Heart right ventricle (tissue), 16 donors: ENCODE data around the gene AGBL1. TPM values are rescaled to one million over a fixed set of nuclear protein-coding genes. Genes with fewer than 3 reads are reported as not detected.

ENCODE experiments used
- ATAC-seq, 8 donors: fragments of 200-7000 bp; cut with Tn5 transposase; one replicate each; pipeline ENCODE4 v1.9.1; 2020; ENCODE audit warnings: mild to moderate bottlenecking in 8 of 8, moderate library complexity in 8 of 8, moderate number of reproducible peaks in 1 of 8
- DNase-seq, 2 donors: peaks; one replicate each; pipeline ENCODE4 v3.0.0-alpha.2; 2020
- H3K27ac ChIP-seq, 10 donors: fragments of 200-600 bp; sonication (generic) in 2 of 10; one replicate each; pipeline versions ENCODE4 v1.5.0 to v1.8.0; 2020 to 2022; ENCODE audit warnings: mild to moderate bottlenecking in 3 of 10
- H3K27me3 ChIP-seq, 7 donors: fragments of 200-600 bp; one replicate each; pipeline ENCODE4 v1.8.0; 2021 to 2022; ENCODE audit warnings: mild to moderate bottlenecking in 2 of 7
- H3K36me3 ChIP-seq, 9 donors: fragments of 200-600 bp; sonication (generic) in 1 of 9; one replicate each; pipeline versions ENCODE4 v1.5.0 to v1.8.0; 2020 to 2022; ENCODE audit warnings: mild to moderate bottlenecking in 2 of 9
- H3K4me1 ChIP-seq, 9 donors: fragments of 200-600 bp; sonication (generic) in 1 of 9; one replicate each; pipeline versions ENCODE4 v1.5.0 to v1.8.0; 2020 to 2022; ENCODE audit warnings: mild to moderate bottlenecking in 4 of 9
- H3K4me3 ChIP-seq, 10 donors: fragments of 200-600 bp; sonication (generic) in 2 of 10; one replicate each; pipeline versions ENCODE4 v1.5.0 to v1.8.0; 2020 to 2022; ENCODE audit warnings: mild to moderate bottlenecking in 7 of 10, moderate library complexity in 2 of 10
- H3K9me3 ChIP-seq, 11 donors: fragments of 200-600 bp in 10 of 11; sonication (generic) in 2 of 11; one replicate each; pipeline versions ENCODE4 v1.5.0 to v1.8.0; 2013 to 2022; ENCODE audit warnings: mild to moderate bottlenecking in 2 of 11, control low read depth in 1 of 11, moderate library complexity in 1 of 11
- CTCF ChIP-seq, 9 donors: fragments of 200-600 bp; sonication (generic) in 2 of 9; IDR thresholded peaks; one replicate each; pipeline versions ENCODE4 v1.5.0 to v1.8.0; 2021 to 2022; ENCODE audit warnings: antibody characterized with exemption in 9 of 9, mild to moderate bottlenecking in 5 of 9, moderate library complexity in 1 of 9
- WGBS, 2 donors: extraction: QIAGEN DNeasy Blood & Tissue Kit; methylation state at CpG; one replicate each; pipeline ENCODE4 v1.1.7; 2013; ENCODE audit warnings: inconsistent platforms in 1 of 2; 5-methylcytosine and 5-hydroxymethylcytosine counted together
- intact Hi-C, 10 donors: fragments of 100-400 bp; cut with DNase I; formaldehyde crosslinking; loops; one replicate each; pipeline versions ENCODE4 v1.11.1 to v1.14.2; 2022
- polyA plus RNA-seq, 2 donors: library from polyadenylated mRNA; stranded (reverse); fragments of 200-250 nt; gene quantifications; one replicate each; pipeline ENCODE4 v1.2.3, GENCODE V29; 2013
- total RNA-seq, 10 donors: library from RNA; stranded (reverse); fragmentation: NEBNext Ultra II Directional in 3 of 10; extraction: Animal tissue kit (Norgen Biotek cat#: 25700) in 3 of 10; gene quantifications; one replicate each; pipeline versions ENCODE4 v1.2.1 to v1.2.4, GENCODE V29; 2021 to 2023
- donor health status: Arrhythmogenic right ventricular cardiomyopathy.
- donor health status: ischemic (EF 13 %, LVEDD 7.1; RV severe dilation, severe dysfunction).
- donor health status: healthy with polysubstance abuse.
- donor health status: DM: no; HTN: yes; CAD: no.
- donor health status: DM: no; HTN: no; CAD: no.
- donor health status: ischemic (EF 25% LVEDD 6.9; RV normal size, moderate dysfunction).
- donor health status: ischemic (EF 25% LVEDD 5.7; RV mildly dilated, moderate dysfunction).
- donor health status: healthy.
- donor health status: DM: yes; HTN: yes; CAD: no.
- donor health status: Ischemic cardiomyopathy.
- donor health status: ischemic (EF 35%, LVEDD 5.7; RV mildly dilated, moderate dysfunction).
- donor health status: nonischemic (EF 11% LVEDD 7.7; RV severe dilation, severe dysfunction).
- donor health status: DM: yes; HTN: yes; CAD: no.
- donor health status: PGD.
- donor health status: ischemic (EF 29% LVEDD 5.4; RV normal size, mild dysfunction).
- donor health status: nonischemic (EF 23%, LVEDD 6.1; RV moderate dilation, normal function).

The AGBL1 gene
- total and polyA plus RNA-seq, 12 donors, result 0.02 to 0.13 (median 0.09) TPM; not detected in 7

- H3K4me1 ChIP-seq, result peaks cover 0 to 12% (median 0%) of the 10 kb centered on the region in 9 donors
- H3K9me3 ChIP-seq, result peaks cover 0 to 12% (median 0%) of the 10 kb centered on the region in 11 donors
- no peak overlapping the region for H3K4me3 ChIP-seq
- no peaks in the 10 kb centered on the region for H3K27me3 ChIP-seq
- 28 to 40% methylated on average over 3 of the region's 3 CpGs for WGBS, 2 donors
- H3K36me3 ChIP-seq, result no peaks in the 10 kb centered on the region
- H3K27ac ChIP-seq, result peak overlapping the region in 4 of 10 donors; percentile 7 to 58 (median 38)
- peak in 4 of 9 donors; percentile 16 to 42 (median 33) for TF ChIP-seq CTCF (IDR thresholded peaks at IDR 0.05)
- no peak for DNase-seq
- intact Hi-C loops, result loop anchor here in 1 of 10 donors (10.0 kb wide), 1 partner anchor 59 kb away; no protein-coding TSS in a partner anchor
- ATAC-seq, result peak; percentile 58 to 99 (median 83)
Measured at GRCh38 chr15:86894269-86894668, 814.6 kb downstream of the AGBL1 start.

GRCh38 chr15:86903642-86904421 lies 824.2 kb downstream of the AGBL1 start:
- DNase-seq, result no peak

GRCh38 chr15:86905625-86906256 lies 826.1 kb downstream of the AGBL1 start:
- 70 to 77% methylated on average over 3 of the region's 3 CpGs for WGBS, 2 donors
- ATAC-seq (no peak), DNase-seq (no peak)
- Histone ChIP-seq H3K36me3 (no peaks in the 10 kb centered on the region), H3K27ac (no peak overlapping the region), H3K27me3 (no peaks in the 10 kb centered on the region), H3K4me3 (no peak overlapping the region), H3K9me3 (peaks cover 0 to 6% (median 0%) of the 10 kb centered on the region in 11 donors), H3K4me1 (peaks cover 0 to 5% (median 0%) of the 10 kb centered on the region in 9 donors)
- intact Hi-C loops, result loop anchor here in 1 of 10 donors (5.0 kb wide), 1 partner anchor 273 kb away; no protein-coding TSS in a partner anchor
- TF ChIP-seq CTCF (IDR thresholded peaks at IDR 0.05), result no peak

More at GRCh38 chr15:86903642-86904421, 824.2 kb downstream of the AGBL1 start:
- peaks cover 0 to 5% (median 0%) of the 10 kb centered on the region in 9 donors for H3K4me1 ChIP-seq
- WGBS, 2 donors, result 37 to 43% methylated on average over 4 of the region's 4 CpGs
- peak in 1 of 8 donors; percentile 60 for ATAC-seq
- H3K27ac ChIP-seq, result no peak overlapping the region
- no peaks in the 10 kb centered on the region for H3K27me3 ChIP-seq
- H3K9me3 ChIP-seq, result peaks cover 0 to 6% (median 0%) of the 10 kb centered on the region in 11 donors
- H3K4me3 ChIP-seq, result no peak overlapping the region
- no peak for TF ChIP-seq CTCF (IDR thresholded peaks at IDR 0.05)
- intact Hi-C loops, result no loop called here
- H3K36me3 ChIP-seq, result no peaks in the 10 kb centered on the region

GRCh38 chr15:86906376-86906775 lies 826.7 kb downstream of the AGBL1 start:
- Histone ChIP-seq H3K36me3 (no peaks in the 10 kb centered on the region), H3K27me3 (no peaks in the 10 kb centered on the region), H3K4me3 (no peak overlapping the region), H3K27ac (no peak overlapping the region), H3K9me3 (peaks cover 0 to 6% (median 0%) of the 10 kb centered on the region in 11 donors), H3K4me1 (peaks cover 0 to 5% (median 0%) of the 10 kb centered on the region in 9 donors)
- intact Hi-C loops, result loop anchor here in 1 of 10 donors (5.0 kb wide), 1 partner anchor 274 kb away; no protein-coding TSS in a partner anchor
- DNase-seq, result no peak
- no peak for TF ChIP-seq CTCF (IDR thresholded peaks at IDR 0.05)
- no peak for ATAC-seq
- WGBS, 2 donors, result 42 to 50% methylated on average over 2 of the region's 2 CpGs
